Measurements from ENCODE around the gene PIGP. TPM values are rescaled to one million over a fixed set of nuclear protein-coding genes. Genes with fewer than 3 reads are reported as not detected.

PIGP gene
- total and polyA plus RNA-seq, 2 of the 13 experiments (the other 11 are each of a cell fraction or from before 2014, with no cell fraction given) = 14.8 to 33.4 TPM

DNA sequence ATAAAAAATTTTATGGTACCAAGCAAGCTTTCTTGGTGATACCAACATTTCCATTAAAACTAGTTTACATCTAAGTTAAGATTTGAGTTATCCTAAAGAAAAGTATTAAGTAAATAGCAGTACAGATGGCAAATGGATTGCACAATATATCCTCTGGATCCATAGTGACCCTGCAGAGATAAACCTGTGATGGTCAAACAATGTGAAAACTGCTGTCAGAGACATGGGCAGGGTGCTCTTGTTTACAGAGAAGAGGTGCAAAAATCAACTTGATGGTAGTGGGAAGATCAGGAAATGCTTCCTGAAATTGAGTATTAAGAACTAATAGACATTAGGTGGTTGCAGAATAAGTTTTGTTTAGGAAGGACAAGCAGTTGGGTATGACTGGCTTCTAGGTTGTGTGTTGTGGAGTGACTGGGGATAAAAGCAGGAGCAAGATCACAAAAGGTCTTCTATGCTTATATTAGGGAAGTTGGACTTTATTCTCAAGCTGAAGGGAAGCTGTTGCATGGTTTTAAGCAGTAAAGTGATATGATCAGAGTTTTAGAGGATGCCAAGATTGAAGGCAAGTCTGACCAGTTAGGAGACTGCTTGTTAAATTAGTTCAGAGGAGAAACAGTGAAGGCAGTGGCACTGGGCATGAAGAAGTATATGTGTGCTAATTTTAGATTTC, 10.1 kb upstream of the PIGP start (continued):
- TF ChIP-seq PAWR (CRISPR knock-in tag; IDR thresholded peaks at IDR 0.05; ENCODE audit: borderline replicate concordance) = no peak
- no peak for TF ChIP-seq BRD4 (CRISPR knock-in tag; IDR thresholded peaks at IDR 0.05)
- no peak for TF ChIP-seq JDP2 (CRISPR knock-in tag; IDR thresholded peaks at IDR 0.05; ENCODE audit: borderline replicate concordance)
- TF ChIP-seq, protein P1, sequence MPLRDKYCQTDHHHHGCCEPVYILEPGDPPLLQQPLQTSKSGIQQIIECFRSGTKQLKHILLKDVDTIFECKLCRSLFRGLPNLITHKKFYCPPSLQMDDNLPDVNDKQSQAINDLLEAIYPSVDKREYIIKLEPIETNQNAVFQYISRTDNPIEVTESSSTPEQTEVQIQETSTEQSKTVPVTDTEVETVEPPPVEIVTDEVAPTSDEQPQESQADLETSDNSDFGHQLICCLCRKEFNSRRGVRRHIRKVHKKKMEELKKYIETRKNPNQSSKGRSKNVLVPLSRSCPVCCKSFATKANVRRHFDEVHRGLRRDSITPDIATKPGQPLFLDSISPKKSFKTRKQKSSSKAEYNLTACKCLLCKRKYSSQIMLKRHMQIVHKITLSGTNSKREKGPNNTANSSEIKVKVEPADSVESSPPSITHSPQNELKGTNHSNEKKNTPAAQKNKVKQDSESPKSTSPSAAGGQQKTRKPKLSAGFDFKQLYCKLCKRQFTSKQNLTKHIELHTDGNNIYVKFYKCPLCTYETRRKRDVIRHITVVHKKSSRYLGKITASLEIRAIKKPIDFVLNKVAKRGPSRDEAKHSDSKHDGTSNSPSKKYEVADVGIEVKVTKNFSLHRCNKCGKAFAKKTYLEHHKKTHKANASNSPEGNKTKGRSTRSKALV (CRISPR knock-in tag; IDR thresholded peaks at IDR 0.05) = 0 out of 2 replicates have a peak, but pooled peaks have one; percentile 72
- TF ChIP-seq ATF7-NPFF (CRISPR knock-in tag; IDR thresholded peaks at IDR 0.05; ENCODE audit: low read depth) = no peak
- TF ChIP-seq, protein P2, sequence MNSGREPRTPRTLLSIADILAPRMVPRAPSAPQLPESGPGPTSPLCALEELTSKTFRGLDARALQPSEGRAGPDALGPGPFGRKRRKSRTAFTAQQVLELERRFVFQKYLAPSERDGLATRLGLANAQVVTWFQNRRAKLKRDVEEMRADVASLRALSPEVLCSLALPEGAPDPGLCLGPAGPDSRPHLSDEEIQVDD (CRISPR knock-in tag; IDR thresholded peaks at IDR 0.05; ENCODE audit: borderline replicate concordance) = no peak
- TF ChIP-seq, protein P3, sequence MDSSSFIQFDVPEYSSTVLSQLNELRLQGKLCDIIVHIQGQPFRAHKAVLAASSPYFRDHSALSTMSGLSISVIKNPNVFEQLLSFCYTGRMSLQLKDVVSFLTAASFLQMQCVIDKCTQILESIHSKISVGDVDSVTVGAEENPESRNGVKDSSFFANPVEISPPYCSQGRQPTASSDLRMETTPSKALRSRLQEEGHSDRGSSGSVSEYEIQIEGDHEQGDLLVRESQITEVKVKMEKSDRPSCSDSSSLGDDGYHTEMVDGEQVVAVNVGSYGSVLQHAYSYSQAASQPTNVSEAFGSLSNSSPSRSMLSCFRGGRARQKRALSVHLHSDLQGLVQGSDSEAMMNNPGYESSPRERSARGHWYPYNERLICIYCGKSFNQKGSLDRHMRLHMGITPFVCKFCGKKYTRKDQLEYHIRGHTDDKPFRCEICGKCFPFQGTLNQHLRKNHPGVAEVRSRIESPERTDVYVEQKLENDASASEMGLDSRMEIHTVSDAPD (CRISPR knock-in tag; IDR thresholded peaks at IDR 0.05) = no peak
- TF ChIP-seq, protein P4, sequence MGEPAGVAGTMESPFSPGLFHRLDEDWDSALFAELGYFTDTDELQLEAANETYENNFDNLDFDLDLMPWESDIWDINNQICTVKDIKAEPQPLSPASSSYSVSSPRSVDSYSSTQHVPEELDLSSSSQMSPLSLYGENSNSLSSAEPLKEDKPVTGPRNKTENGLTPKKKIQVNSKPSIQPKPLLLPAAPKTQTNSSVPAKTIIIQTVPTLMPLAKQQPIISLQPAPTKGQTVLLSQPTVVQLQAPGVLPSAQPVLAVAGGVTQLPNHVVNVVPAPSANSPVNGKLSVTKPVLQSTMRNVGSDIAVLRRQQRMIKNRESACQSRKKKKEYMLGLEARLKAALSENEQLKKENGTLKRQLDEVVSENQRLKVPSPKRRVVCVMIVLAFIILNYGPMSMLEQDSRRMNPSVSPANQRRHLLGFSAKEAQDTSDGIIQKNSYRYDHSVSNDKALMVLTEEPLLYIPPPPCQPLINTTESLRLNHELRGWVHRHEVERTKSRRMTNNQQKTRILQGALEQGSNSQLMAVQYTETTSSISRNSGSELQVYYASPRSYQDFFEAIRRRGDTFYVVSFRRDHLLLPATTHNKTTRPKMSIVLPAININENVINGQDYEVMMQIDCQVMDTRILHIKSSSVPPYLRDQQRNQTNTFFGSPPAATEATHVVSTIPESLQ (CRISPR knock-in tag; conservative IDR thresholded peaks at IDR 0.05) = no peak
- no peak for TF ChIP-seq SNAPC2 (CRISPR knock-in tag; IDR thresholded peaks at IDR 0.05)
- TF ChIP-seq, protein P5, sequence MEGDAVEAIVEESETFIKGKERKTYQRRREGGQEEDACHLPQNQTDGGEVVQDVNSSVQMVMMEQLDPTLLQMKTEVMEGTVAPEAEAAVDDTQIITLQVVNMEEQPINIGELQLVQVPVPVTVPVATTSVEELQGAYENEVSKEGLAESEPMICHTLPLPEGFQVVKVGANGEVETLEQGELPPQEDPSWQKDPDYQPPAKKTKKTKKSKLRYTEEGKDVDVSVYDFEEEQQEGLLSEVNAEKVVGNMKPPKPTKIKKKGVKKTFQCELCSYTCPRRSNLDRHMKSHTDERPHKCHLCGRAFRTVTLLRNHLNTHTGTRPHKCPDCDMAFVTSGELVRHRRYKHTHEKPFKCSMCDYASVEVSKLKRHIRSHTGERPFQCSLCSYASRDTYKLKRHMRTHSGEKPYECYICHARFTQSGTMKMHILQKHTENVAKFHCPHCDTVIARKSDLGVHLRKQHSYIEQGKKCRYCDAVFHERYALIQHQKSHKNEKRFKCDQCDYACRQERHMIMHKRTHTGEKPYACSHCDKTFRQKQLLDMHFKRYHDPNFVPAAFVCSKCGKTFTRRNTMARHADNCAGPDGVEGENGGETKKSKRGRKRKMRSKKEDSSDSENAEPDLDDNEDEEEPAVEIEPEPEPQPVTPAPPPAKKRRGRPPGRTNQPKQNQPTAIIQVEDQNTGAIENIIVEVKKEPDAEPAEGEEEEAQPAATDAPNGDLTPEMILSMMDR (CRISPR knock-in tag; IDR thresholded peaks at IDR 0.05) = no peak
- no peak for TF ChIP-seq ZNF251 (CRISPR knock-in tag; IDR thresholded peaks at IDR 0.05)
- TF ChIP-seq, protein P6, sequence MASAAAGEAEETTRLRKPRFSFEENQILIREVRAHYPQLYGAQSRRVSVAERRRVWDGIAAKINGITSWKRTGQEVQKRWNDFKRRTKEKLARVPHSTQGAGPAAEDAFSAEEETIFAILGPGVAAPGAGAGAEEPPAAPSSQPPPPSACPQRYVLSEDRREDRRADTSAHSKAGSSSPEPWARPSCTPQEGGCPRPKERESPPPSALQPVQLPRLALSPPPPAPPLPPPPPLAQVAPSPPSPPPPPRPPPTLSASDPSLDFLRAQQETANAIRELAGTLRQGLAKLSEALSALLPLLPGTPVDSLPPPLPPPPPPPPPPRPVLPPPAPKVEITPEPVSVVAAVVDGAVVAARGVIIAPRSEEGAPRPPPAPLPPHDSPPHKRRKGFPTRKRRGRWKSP (CRISPR knock-in tag; IDR thresholded peaks at IDR 0.05) = 0 out of 2 replicates have a peak, but pooled peaks have one; percentile 29
- peak; percentile 65 for TF ChIP-seq FOSL2 (CRISPR knock-in tag; IDR thresholded peaks at IDR 0.05)
- no peak for TF ChIP-seq ZNF33B (CRISPR knock-in tag; IDR thresholded peaks at IDR 0.05)
